DND-41 (cell line): Measurements from ENCODE around the gene SWSAP1.

Experiments used
- CTCF ChIP-seq: IDR thresholded peaks from 2 replicates; pipeline ENCODE4 v1.5.1; 2012; ENCODE audit warnings: borderline replicate concordance, low read length, moderate library complexity, mild to moderate bottlenecking; ENCODE audit not compliant: poor library complexity, severe bottlenecking; ENCODE audit errors: extremely low read depth
- EZH2 ChIP-seq: IDR thresholded peaks from 3 replicates; pipeline ENCODE4 v1.6.1; 2012; ENCODE audit warnings: borderline replicate concordance, low read depth, mild to moderate bottlenecking, moderate library complexity, low read length, inconsistent platforms; ENCODE audit not compliant: severe bottlenecking

GRCh38 chr19:11338569-11339253 lies 35.8 kb upstream of the SWSAP1 start:
- no peak for TF ChIP-seq CTCF
- no peak for TF ChIP-seq EZH2
